Gastroesophageal sphincter (tissue), 4 donors: ENCODE data around the gene DSCAML1. TPM values are rescaled to one million over a fixed set of nuclear protein-coding genes. Genes with fewer than 3 reads are reported as not detected.

Experiments
- ATAC-seq: fragments of 150-250 bp; one replicate; pipeline ENCODE4 v1.9.1; 2016; ENCODE audit warnings: mild to moderate bottlenecking, moderate library complexity
- H3K27ac ChIP-seq, 4 donors: fragments of 200-600 bp; sonication (generic) in 3 of 4; 1 replicate in 3 of 4; 2 replicates in 1 of 4; pipeline ENCODE4 v1.5.1; 2016 to 2019
- H3K27me3 ChIP-seq: fragments of 200-600 bp; sonication (generic); one replicate; pipeline ENCODE4 v1.5.1; 2019
- H3K36me3 ChIP-seq, 2 donors: fragments of 200-600 bp; sonication (generic); one replicate each; pipeline ENCODE4 v1.5.1; 2019; ENCODE audit warnings: control low read depth in 1 of 2
- H3K4me1 ChIP-seq, 3 donors: fragments of 200-600 bp; sonication (generic); 1 replicate in 2 of 3; 2 replicates in 1 of 3; pipeline ENCODE4 v1.5.1; 2016 to 2019; ENCODE audit warnings: control low read depth in 2 of 3
- H3K4me3 ChIP-seq, 2 donors: fragments of 200-600 bp; sonication (generic); one replicate each; pipeline ENCODE4 v1.5.1; 2019; ENCODE audit warnings: mild to moderate bottlenecking in 1 of 2, moderate library complexity in 1 of 2
- H3K9me3 ChIP-seq, 3 donors: fragments of 200-600 bp; sonication (generic); one replicate each; pipeline ENCODE4 v1.5.1; 2017 to 2019; ENCODE audit warnings: control low read depth in 2 of 3
- EP300 ChIP-seq: sonication (generic); formaldehyde crosslinking; IDR thresholded peaks from one replicate; pipeline ENCODE4 v1.6.1; 2017; ENCODE audit warnings: antibody characterized with exemption, mild to moderate bottlenecking
- POLR2A ChIP-seq, 2 donors: fragments of 450-650 bp; IDR thresholded peaks; one replicate each; pipeline ENCODE4 v1.6.1; 2017; ENCODE audit warnings: antibody characterized with exemption in 2 of 2, mild to moderate bottlenecking in 2 of 2, moderate library complexity in 1 of 2
- POLR2AphosphoS5 ChIP-seq: sonication (generic); formaldehyde crosslinking; IDR thresholded peaks from one replicate; pipeline ENCODE4 v1.6.1; 2017; ENCODE audit warnings: antibody characterized with exemption
- WGBS, 2 donors: methylation state at CpG; one replicate each; pipeline ENCODE4 v1.1.5; 2018; ENCODE audit warnings: low coverage in 1 of 2; 5-methylcytosine and 5-hydroxymethylcytosine counted together
- total RNA-seq, 4 donors: library from RNA; depleted of rRNA; stranded (reverse); fragments of >200 nt; gene quantifications; one replicate each; pipeline ENCODE4 v1.1.0, GENCODE V29; 2016
- TF ChIP-seq, protein P1 (sequence below), 4 experiments: fragments of 200-600 bp in 2 of 4; fragments of 450-650 bp in 2 of 4; sonication (generic) in 1 of 4; IDR thresholded peaks; one replicate each; pipeline ENCODE4 v1.5.1; 2017 to 2019; ENCODE audit warnings: antibody characterized with exemption in 4 of 4, mild to moderate bottlenecking in 2 of 4, moderate library complexity in 2 of 4

DSCAML1 gene
- total RNA-seq, 4 donors from 2014 or later, result 0.35 to 2.5 (median 0.73) TPM

DNA sequence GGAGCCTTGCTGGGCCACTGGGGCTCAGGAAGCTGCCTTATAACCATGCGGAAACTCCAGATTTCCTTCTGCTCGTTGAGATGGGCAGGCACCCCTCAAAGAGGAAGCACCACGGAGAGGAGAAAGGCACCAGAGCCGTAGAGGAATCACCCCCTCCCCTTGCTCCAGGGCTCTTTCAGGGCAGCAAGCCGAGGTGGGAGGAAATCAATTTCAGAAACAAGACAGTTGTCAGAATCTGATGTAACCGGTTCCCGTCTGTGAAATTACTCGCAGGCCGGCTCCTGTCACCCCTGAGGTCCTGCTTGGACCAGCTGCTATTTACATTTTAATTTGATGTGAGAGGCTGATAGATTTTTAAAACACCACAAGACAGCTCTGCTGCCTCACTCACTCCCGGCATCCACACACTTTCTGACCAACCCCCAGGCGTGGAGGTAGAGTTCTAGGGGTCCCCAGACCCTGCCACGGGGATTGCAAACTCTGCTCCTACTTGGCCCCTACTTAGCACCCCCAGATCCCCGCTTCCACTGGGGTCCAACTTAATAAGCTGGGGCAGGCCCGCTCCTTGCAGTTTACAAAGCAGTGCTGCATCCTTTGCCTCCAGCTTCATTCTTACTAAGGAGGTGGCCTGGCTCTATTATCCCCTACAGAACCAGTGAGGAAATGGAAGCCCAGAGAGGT is 306.9 kb downstream of the DSCAML1 start:
- H3K36me3 ChIP-seq, result no peaks in the 10 kb centered on the region
- 37 to 70% methylated on average over 2 to 9 of the region's 14 CpGs for WGBS, 2 donors
- TF ChIP-seq POLR2A (IDR thresholded peaks at IDR 0.05), result no peak
- TF ChIP-seq, protein P1, sequence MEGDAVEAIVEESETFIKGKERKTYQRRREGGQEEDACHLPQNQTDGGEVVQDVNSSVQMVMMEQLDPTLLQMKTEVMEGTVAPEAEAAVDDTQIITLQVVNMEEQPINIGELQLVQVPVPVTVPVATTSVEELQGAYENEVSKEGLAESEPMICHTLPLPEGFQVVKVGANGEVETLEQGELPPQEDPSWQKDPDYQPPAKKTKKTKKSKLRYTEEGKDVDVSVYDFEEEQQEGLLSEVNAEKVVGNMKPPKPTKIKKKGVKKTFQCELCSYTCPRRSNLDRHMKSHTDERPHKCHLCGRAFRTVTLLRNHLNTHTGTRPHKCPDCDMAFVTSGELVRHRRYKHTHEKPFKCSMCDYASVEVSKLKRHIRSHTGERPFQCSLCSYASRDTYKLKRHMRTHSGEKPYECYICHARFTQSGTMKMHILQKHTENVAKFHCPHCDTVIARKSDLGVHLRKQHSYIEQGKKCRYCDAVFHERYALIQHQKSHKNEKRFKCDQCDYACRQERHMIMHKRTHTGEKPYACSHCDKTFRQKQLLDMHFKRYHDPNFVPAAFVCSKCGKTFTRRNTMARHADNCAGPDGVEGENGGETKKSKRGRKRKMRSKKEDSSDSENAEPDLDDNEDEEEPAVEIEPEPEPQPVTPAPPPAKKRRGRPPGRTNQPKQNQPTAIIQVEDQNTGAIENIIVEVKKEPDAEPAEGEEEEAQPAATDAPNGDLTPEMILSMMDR (IDR thresholded peaks at IDR 0.05), result no peak
- no peak for TF ChIP-seq POLR2AphosphoS5
- TF ChIP-seq EP300, result no peak

DNA sequence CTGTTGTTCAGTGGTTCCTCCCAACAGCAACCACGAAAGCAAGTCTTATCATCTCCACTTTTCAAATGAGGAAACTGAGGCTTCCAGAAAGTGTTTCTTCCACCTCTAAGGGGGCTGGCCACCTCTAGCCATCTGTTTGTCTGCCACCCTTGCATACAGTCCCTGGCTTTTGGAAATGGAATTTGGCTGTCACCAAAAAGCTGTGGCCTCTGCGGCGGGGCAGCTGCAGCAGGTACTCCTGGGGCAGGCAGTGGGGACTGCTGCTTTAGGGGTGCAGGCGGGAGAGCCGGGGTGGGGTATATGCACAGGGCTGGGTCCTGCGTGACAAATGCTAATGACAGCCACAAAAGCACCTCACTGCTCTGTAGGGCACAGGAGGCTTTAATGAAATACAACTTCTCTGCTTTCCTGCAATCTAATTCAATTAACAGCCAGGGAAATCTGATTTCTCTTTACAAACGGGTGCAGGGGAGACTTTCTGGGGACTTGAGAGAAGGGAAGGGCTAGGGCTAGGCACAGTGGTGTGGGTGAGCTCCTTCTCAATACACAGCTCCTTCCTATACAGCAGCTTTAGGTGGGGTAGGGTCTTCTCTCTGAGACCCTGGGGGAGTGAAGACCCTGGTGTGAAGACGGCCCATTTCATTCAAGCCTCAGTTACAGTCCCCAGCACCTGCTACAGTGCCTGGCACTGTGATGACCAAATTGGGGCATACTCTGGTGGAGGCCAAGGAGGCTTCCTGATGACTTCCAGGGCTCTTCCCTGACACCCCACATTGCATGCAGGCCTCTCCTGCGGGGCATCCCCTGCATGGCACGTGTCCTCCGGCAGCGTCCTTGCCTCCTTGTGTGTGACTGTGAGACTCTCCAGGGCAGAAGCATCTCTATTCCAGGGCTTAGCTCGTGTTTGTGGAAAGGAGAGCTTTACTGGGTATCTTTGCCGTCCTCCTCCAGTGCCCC is 307.7 kb downstream of the DSCAML1 start:
- TF ChIP-seq, protein P1 (IDR thresholded peaks at IDR 0.05), result no peak
- TF ChIP-seq POLR2A (IDR thresholded peaks at IDR 0.05) (no peak), EP300 (no peak), POLR2AphosphoS5 (no peak)
- Histone ChIP-seq H3K27me3 (peaks cover 37% of the 10 kb centered on the region), H3K36me3 (no peaks in the 10 kb centered on the region), H3K27ac (no peak overlapping the region), H3K4me1 (no peaks in the 10 kb centered on the region), H3K4me3 (no peak overlapping the region), H3K9me3 (no peaks in the 10 kb centered on the region)
- WGBS, 2 donors, result 67% methylated on average over 5 of the region's 14 CpGs; no CpG with 5 or more reads in 1 of the 2 donors
- ATAC-seq, result no peak

More for the DNA sequence above, 306.9 kb downstream of the DSCAML1 start:
- H3K4me3 ChIP-seq, result no peak overlapping the region
- no peaks in the 10 kb centered on the region for H3K9me3 ChIP-seq
- H3K27me3 ChIP-seq, result peaks cover 37% of the 10 kb centered on the region
- no peak overlapping the region for H3K27ac ChIP-seq
- H3K4me1 ChIP-seq, result no peaks in the 10 kb centered on the region
- ATAC-seq, result no peak

DNA sequence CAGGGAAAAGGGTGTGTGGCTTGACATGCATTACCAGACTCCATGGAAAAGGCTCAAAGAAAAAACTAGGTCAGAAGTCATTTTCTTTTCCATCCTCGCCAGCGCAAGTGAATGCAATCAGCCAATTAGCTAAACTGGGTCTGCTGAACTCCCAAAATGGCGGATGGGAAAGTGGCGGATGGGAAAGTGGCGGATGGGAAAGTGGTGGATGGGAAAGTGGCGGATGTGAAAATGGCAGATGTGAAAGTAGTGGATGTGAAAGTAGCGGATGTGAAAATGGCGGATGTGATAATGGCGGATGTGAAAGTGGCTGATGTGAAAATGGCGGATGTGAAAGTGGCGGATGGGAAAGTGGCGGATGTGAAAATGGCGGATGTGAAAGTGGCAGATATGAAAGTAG is 311.0 kb downstream of the DSCAML1 start:
- TF ChIP-seq EP300 (no peak), POLR2A (IDR thresholded peaks at IDR 0.05) (no peak), POLR2AphosphoS5 (no peak)
- TF ChIP-seq, protein P1 (IDR thresholded peaks at IDR 0.05), result no peak
- WGBS, 2 donors, result 89 to 90% methylated on average over 11 of the region's 13 CpGs
- Histone ChIP-seq H3K4me3 (no peak overlapping the region), H3K9me3 (no peaks in the 10 kb centered on the region), H3K27me3 (peaks cover 12% of the 10 kb centered on the region), H3K36me3 (no peaks in the 10 kb centered on the region), H3K27ac (no peak overlapping the region), H3K4me1 (no peaks in the 10 kb centered on the region)
- no peak for ATAC-seq

DNA sequence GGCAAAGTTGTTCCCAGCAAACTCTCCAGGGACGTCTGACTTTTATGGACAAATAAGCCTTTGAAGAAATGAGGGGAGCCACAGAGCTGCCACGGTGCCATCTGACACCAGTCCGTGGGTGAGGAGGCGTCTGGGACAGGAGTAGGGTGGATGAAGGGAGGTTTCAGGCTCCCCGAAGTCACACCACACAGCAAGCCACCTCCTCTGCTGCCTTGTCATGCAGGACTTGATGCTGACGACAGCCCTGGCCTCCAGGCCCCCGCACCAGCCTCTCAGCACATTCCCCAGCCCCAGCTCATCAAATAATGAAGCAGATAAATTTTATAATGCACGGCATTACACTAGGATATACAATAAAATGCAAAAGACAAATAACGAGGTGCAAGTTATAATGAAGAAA is 312.9 kb downstream of the DSCAML1 start:
- ATAC-seq, result no peak
- Histone ChIP-seq H3K9me3 (no peaks in the 10 kb centered on the region), H3K36me3 (peaks cover 0 to 5% of the 10 kb centered on the region in 2 donors), H3K27ac (no peak overlapping the region), H3K4me1 (no peaks in the 10 kb centered on the region), H3K4me3 (no peak overlapping the region), H3K27me3 (peaks cover 10% of the 10 kb centered on the region)
- 78 to 95% methylated on average over 1 to 3 of the region's 9 CpGs for WGBS, 2 donors
- no peak for TF ChIP-seq EP300
- TF ChIP-seq, protein P1 (IDR thresholded peaks at IDR 0.05), result no peak
- TF ChIP-seq POLR2AphosphoS5, result no peak
- TF ChIP-seq POLR2A (IDR thresholded peaks at IDR 0.05), result no peak
